GM12878 (cell line): ENCODE measurements around the gene SASH1.

Experiments
- CHD4 ChIP-seq: fragments of 200-600 bp; sonication (generic); IDR thresholded peaks from 2 replicates; pipeline ENCODE4 v1.6.1; 2016; ENCODE audit warnings: mild to moderate bottlenecking
- CTCF ChIP-seq, 3 experiments: IDR thresholded peaks in 2 of 3; conservative IDR thresholded peaks in 1 of 3; 2 replicates each; pipeline ENCODE4 v1.5.1; 2011; ENCODE audit warnings: low read depth in 3 of 3, low read length in 3 of 3, mild to moderate bottlenecking in 3 of 3, control low read depth in 2 of 3, moderate library complexity in 2 of 3, inconsistent platforms in 1 of 3, mixed read lengths in 1 of 3; ENCODE audit not compliant: control insufficient read depth in 2 of 3, insufficient read depth in 1 of 3; ENCODE audit errors: extremely low read depth in 1 of 3
- EGR1 ChIP-seq, 2 experiments: IDR thresholded peaks; 1 replicate in 1 of 2; 2 replicates in 1 of 2; pipeline ENCODE4 v1.6.1; 2011 to 2012; ENCODE audit warnings: low read depth in 2 of 2, low read length in 2 of 2, borderline replicate concordance in 1 of 2, mild to moderate bottlenecking in 1 of 2, moderate library complexity in 1 of 2
- EP300 ChIP-seq, 2 experiments: fragments of 150-350 bp in 1 of 2; IDR thresholded peaks; 2 replicates each; pipeline ENCODE4 v1.6.1; 2011 to 2012; ENCODE audit warnings: low read depth in 2 of 2, low read length in 2 of 2, borderline replicate concordance in 1 of 2, improper control_type of control experiment in 1 of 2, inconsistent platforms in 1 of 2; ENCODE audit not compliant: control insufficient read depth in 1 of 2
- NRF1 ChIP-seq: conservative IDR thresholded peaks from 2 replicates; pipeline ENCODE4 v1.6.1; 2011; ENCODE audit warnings: mild to moderate bottlenecking, low read depth, low read length, improper control_type of control experiment
- POLR2A ChIP-seq: IDR thresholded peaks from 2 replicates; pipeline ENCODE4 v1.6.1; 2011; ENCODE audit warnings: low read depth, mild to moderate bottlenecking, low read length
- POLR2AphosphoS5 ChIP-seq: IDR thresholded peaks from 2 replicates; pipeline ENCODE4 v1.6.1; 2011; ENCODE audit warnings: mild to moderate bottlenecking, low read length, inconsistent platforms
- RAD51 ChIP-seq: fragments of 450-650 bp; IDR thresholded peaks from 2 replicates; pipeline ENCODE4 v1.6.1; 2016; ENCODE audit warnings: moderate library complexity, mild to moderate bottlenecking, inconsistent platforms
- SIN3A ChIP-seq: IDR thresholded peaks from 2 replicates; pipeline ENCODE4 v1.6.1; 2012; ENCODE audit warnings: low read depth, low read length, improper control_type of control experiment
- SMC3 ChIP-seq: IDR thresholded peaks from 2 replicates; pipeline ENCODE4 v1.6.1; 2011; ENCODE audit warnings: low read length, improper control_type of control experiment, borderline replicate concordance

- no peak for TF ChIP-seq SMC3
- no peak for TF ChIP-seq POLR2AphosphoS5
- TF ChIP-seq POLR2A, result no peak
- TF ChIP-seq CTCF (IDR thresholded peaks at IDR 0.05 in 2 of 3, conservative IDR thresholded peaks at IDR 0.05 in 1 of 3; ENCODE audit: control insufficient read depth in 2 of 3, extremely low read depth in 1 of 3, insufficient read depth in 1 of 3, low read depth in 3 of 3, low read length in 3 of 3), result no peak
- no peak for TF ChIP-seq SIN3A
- TF ChIP-seq CHD4, result no peak
- TF ChIP-seq NRF1, result no peak
- no peak for TF ChIP-seq EP300 (IDR thresholded peaks at IDR 0.05; ENCODE audit: borderline replicate concordance in 1 of 2, control insufficient read depth in 1 of 2, low read depth in 2 of 2, low read length in 2 of 2)
- TF ChIP-seq RAD51, result no peak
- TF ChIP-seq EGR1 (IDR thresholded peaks at IDR 0.05; ENCODE audit: borderline replicate concordance in 1 of 2, low read depth in 2 of 2, low read length in 2 of 2), result no peak
These were observed 230.2 kb downstream of the SASH1 start for GRCh38 chr6:148572676-148573335.
